HepG2 (cell line): ENCODE data around the gene EED. TPM values are rescaled to one million over a fixed set of nuclear protein-coding genes. Genes with fewer than 3 reads are reported as not detected.
A peak's percentile ranks its signal among the peaks of the same experiment; 100 is the strongest.

ENCODE experiments used
- BATF2 ChIP-seq: sonication (generic); formaldehyde crosslinking; IDR thresholded peaks from 2 replicates; pipeline ENCODE4 v1.8.0; 2022; ENCODE audit warnings: mild to moderate bottlenecking, missing genetic modification reagents, moderate library complexity
- CHCHD3 ChIP-seq: sonication (generic); formaldehyde crosslinking; IDR thresholded peaks from 2 replicates; pipeline ENCODE4 v1.8.0; 2022; ENCODE audit warnings: mild to moderate bottlenecking, missing genetic modification reagents, moderate library complexity
- HNRNPLL ChIP-seq: fragments of 200-400 bp; formaldehyde crosslinking; IDR thresholded peaks from 2 replicates; pipeline ENCODE4 v1.6.1; 2017; ENCODE audit warnings: mild to moderate bottlenecking, low read depth, low read length; ENCODE audit not compliant: poor library complexity, severe bottlenecking
- MEF2D ChIP-seq: sonication (generic); formaldehyde crosslinking; IDR thresholded peaks from 2 replicates; pipeline ENCODE4 v1.5.1; 2020; ENCODE audit warnings: mild to moderate bottlenecking, missing genetic modification reagents
- MIER3 ChIP-seq: IDR thresholded peaks from 2 replicates; pipeline ENCODE4 v1.6.1; 2016; ENCODE audit warnings: missing compliant biosample characterization, borderline replicate concordance
- PRDM10 ChIP-seq: sonication (generic); formaldehyde crosslinking; IDR thresholded peaks from 2 replicates; pipeline ENCODE4 v1.4.0; 2020; ENCODE audit warnings: low read depth, missing genetic modification reagents
- SAP130 ChIP-seq: IDR thresholded peaks from 2 replicates; pipeline ENCODE4 v1.6.1; 2016; ENCODE audit warnings: low read depth
- ZBTB7B ChIP-seq: sonication (generic); formaldehyde crosslinking; IDR thresholded peaks from 2 replicates; pipeline ENCODE4 v1.4.0; 2020; ENCODE audit warnings: missing genetic modification reagents
- ZFY ChIP-seq: sonication (generic); formaldehyde crosslinking; IDR thresholded peaks from 2 replicates; pipeline ENCODE4 v1.4.0; 2020; ENCODE audit warnings: missing genetic modification reagents
- ZNF124 ChIP-seq: sonication (generic); formaldehyde crosslinking; IDR thresholded peaks from 2 replicates; pipeline ENCODE4 v1.4.0; 2020; ENCODE audit warnings: missing genetic modification reagents
- ZNF225 ChIP-seq: sonication (generic); formaldehyde crosslinking; IDR thresholded peaks from 2 replicates; pipeline ENCODE4 v1.4.0; 2020; ENCODE audit warnings: mild to moderate bottlenecking, missing genetic modification reagents
- ZNF263 ChIP-seq: sonication (generic); formaldehyde crosslinking; IDR thresholded peaks from 2 replicates; pipeline ENCODE4 v1.4.0; 2020; ENCODE audit warnings: missing genetic modification reagents
- polyA plus RNA-seq, 8 experiments: library from polyadenylated mRNA; depleted of rRNA in 3 of 8; stranded (reverse) in 7 of 8; unstranded in 1 of 8; fragments of >200 nt; fragmentation: Illumina TruSeq in 4 of 8; extraction: Trizol in 4 of 8; gene quantifications; 2 replicates each; pipeline versions ENCODE4 v1.2.1 to v1.2.3, GENCODE V29; 2011 to 2016; ENCODE audit warnings: low read depth in 4 of 8, missing spikeins in 1 of 8, mixed read lengths in 1 of 8; ENCODE audit not compliant: insufficient read depth in 1 of 8
- total RNA-seq, 5 experiments: library from RNA; depleted of rRNA; stranded (reverse); fragments of >200 nt; fragmentation: Illumina TruSeq; extraction: Trizol; gene quantifications; 2 replicates each; pipeline ENCODE4 v1.2.3, GENCODE V29; 2016; ENCODE audit warnings: low read depth in 1 of 5

EED gene
- total and polyA plus RNA-seq, 2 of the 13 experiments (the other 11 are each of a cell fraction or from before 2014, with no cell fraction given), result 11.0 to 28.4 TPM

- TF ChIP-seq ZNF124 (CRISPR knock-in tag), result no peak
- no peak for TF ChIP-seq ZNF225 (CRISPR knock-in tag)
- no peak for TF ChIP-seq MIER3 (CRISPR knock-in tag)
- no peak for TF ChIP-seq MEF2D (CRISPR knock-in tag)
- no peak for TF ChIP-seq ZBTB7B (CRISPR knock-in tag)
- TF ChIP-seq HNRNPLL, result no peak
- TF ChIP-seq BATF2, result no peak
- TF ChIP-seq ZNF263 (CRISPR knock-in tag), result no peak
- peak; percentile 58 for TF ChIP-seq ZFY (CRISPR knock-in tag)
- no peak for TF ChIP-seq PRDM10 (CRISPR knock-in tag)
- no peak for TF ChIP-seq CHCHD3 (CRISPR knock-in tag)
- peak; percentile 15; the same call in 1 of the 2 replicates for TF ChIP-seq SAP130 (CRISPR knock-in tag)
Observed at GRCh38 chr11:86244063-86244521, 461 bp upstream of the EED start (continued).
